GM12864 (cell line): ENCODE measurements around the gene REXO1.
A peak's percentile ranks its signal among the peaks of the same experiment; 100 is the strongest.

Experiments used
- DNase-seq: peaks from one replicate; pipeline ENCODE4 v3.0.0-alpha.2; 2011; ENCODE audit warnings: low read depth
- H3K4me3 ChIP-seq: 2 replicates; pipeline ENCODE4 v1.5.1; 2011; ENCODE audit warnings: mild to moderate bottlenecking, low read depth, low read length, control low read depth
- CTCF ChIP-seq: IDR thresholded peaks from 2 replicates; pipeline ENCODE4 v1.5.1; 2011; ENCODE audit warnings: low read depth, mild to moderate bottlenecking, moderate library complexity, low read length, control low read depth, inconsistent platforms; ENCODE audit errors: missing control alignments

The REXO1 gene

GRCh38 chr19:1854542-1855039 is 6.3 kb upstream of the REXO1 start:
- TF ChIP-seq CTCF = no peak
- no peak overlapping the region for H3K4me3 ChIP-seq
- no peak for DNase-seq

GRCh38 chr19:1854039-1854541 is 5.8 kb upstream of the REXO1 start:
- TF ChIP-seq CTCF = no peak
- no peak for DNase-seq
- no peak overlapping the region for H3K4me3 ChIP-seq

- peak; percentile 56 for DNase-seq
- no peak overlapping the region for H3K4me3 ChIP-seq
- peak; percentile 93 for TF ChIP-seq CTCF
Measured at GRCh38 chr19:1853295-1854038, 5.2 kb upstream of the REXO1 start.

- DNase-seq = no peak
- no peak for TF ChIP-seq CTCF
- no peak overlapping the region for H3K4me3 ChIP-seq
Measured at GRCh38 chr19:1852581-1853128, 4.4 kb upstream of the REXO1 start.

- H3K4me3 ChIP-seq = no peak overlapping the region
- TF ChIP-seq CTCF = no peak
- DNase-seq = no peak
Measured at GRCh38 chr19:1851654-1852580, 3.6 kb upstream of the REXO1 start.

- no peak overlapping the region for H3K4me3 ChIP-seq
- peak; percentile 46 for TF ChIP-seq CTCF
- no peak for DNase-seq
Measured at GRCh38 chr19:1850809-1851653, 2.7 kb upstream of the REXO1 start.
